ENCODE results near the gene PPIE. TPM values are rescaled to one million over a fixed set of nuclear protein-coding genes. Genes with fewer than 3 reads are reported as not detected.
A peak's percentile ranks its signal among the peaks of the same experiment; 100 is the strongest.
"Not testable (repeated sequence)": the region's sequence is repeated elsewhere in the genome, so short reads cannot be mapped to it uniquely, and the experiment has no call there.

The PPIE gene
- total RNA-seq, 4 donors from 2014 or later: 9.8 to 43.3 (median 23.5) TPM

GRCh38 chr1:39770100-39771021, 31.7 kb downstream of the PPIE start:
- H3K9me3 ChIP-seq; H3K4me1 ChIP-seq; H3K4me3 ChIP-seq; H3K27ac ChIP-seq; in situ Hi-C loops (cut with MboI; ENCODE audit: low pct_ligation_motif_present in 1 of 4, low pct_unique_long_range_greater_than_20kb in 1 of 4, low sequenced_read_pairs in 3 of 4); DNase-seq; H3K36me3 ChIP-seq; intact Hi-C loops (cut with DNase I; ENCODE audit: low total_unique reads); H3K27me3 ChIP-seq: not testable (repeated sequence)
- WGBS, 2 donors (ENCODE audit: low coverage in 1 of 2): 24% methylated on average over 25 of the region's 71 CpGs; no CpG with 5 or more reads in 1 of the 2 donors

GRCh38 chr1:39771022-39771532, 32.4 kb downstream of the PPIE start, which contains the start of gene OXCT2:
Gene OXCT2, minus strand, starts transcription at chr1:39771348. Its CDS starts 93 bp downstream, at chr1:39771255.
- peak within 1 kb of the TSS in 1 of 4 donors; percentile 23 for H3K4me3 ChIP-seq
- H3K27me3 ChIP-seq; in situ Hi-C loops (cut with MboI; ENCODE audit: low pct_ligation_motif_present in 1 of 4, low pct_unique_long_range_greater_than_20kb in 1 of 4, low sequenced_read_pairs in 3 of 4); H3K4me1 ChIP-seq; H3K36me3 ChIP-seq; intact Hi-C loops (cut with DNase I; ENCODE audit: low total_unique reads); H3K9me3 ChIP-seq; DNase-seq; H3K27ac ChIP-seq: not testable (repeated sequence)
- WGBS, 2 donors (ENCODE audit: low coverage in 1 of 2): 18% methylated on average over 21 of the region's 57 CpGs; no CpG with 5 or more reads in 1 of the 2 donors

GRCh38 chr1:39773369-39773979, 34.8 kb downstream of the PPIE start:
- in situ Hi-C loops (cut with MboI; ENCODE audit: low pct_ligation_motif_present in 1 of 4, low pct_unique_long_range_greater_than_20kb in 1 of 4, low sequenced_read_pairs in 3 of 4); H3K27me3 ChIP-seq; intact Hi-C loops (cut with DNase I; ENCODE audit: low total_unique reads); H3K27ac ChIP-seq; H3K9me3 ChIP-seq; H3K36me3 ChIP-seq; H3K4me1 ChIP-seq; DNase-seq; H3K4me3 ChIP-seq: not testable (repeated sequence)
- WGBS, 2 donors (ENCODE audit: low coverage in 1 of 2): no CpG with 5 or more reads among the region's 23 CpGs

GRCh38 chr1:39775141-39775540, 36.5 kb downstream of the PPIE start:
- H3K36me3 ChIP-seq; H3K9me3 ChIP-seq; intact Hi-C loops (cut with DNase I; ENCODE audit: low total_unique reads); H3K4me1 ChIP-seq; H3K27me3 ChIP-seq; in situ Hi-C loops (cut with MboI; ENCODE audit: low pct_ligation_motif_present in 1 of 4, low pct_unique_long_range_greater_than_20kb in 1 of 4, low sequenced_read_pairs in 3 of 4); DNase-seq; H3K4me3 ChIP-seq: not testable (repeated sequence)
- H3K27ac ChIP-seq: peak overlapping the region in 1 of 4 donors; percentile 53
- 88% methylated on average over 9 of the region's 11 CpGs; no CpG with 5 or more reads in 1 of the 2 donors for WGBS, 2 donors (ENCODE audit: low coverage in 1 of 2)

GRCh38 chr1:39775676-39776399, 37.2 kb downstream of the PPIE start:
- H3K27me3 ChIP-seq; H3K9me3 ChIP-seq; DNase-seq; H3K4me1 ChIP-seq; in situ Hi-C loops (cut with MboI; ENCODE audit: low pct_ligation_motif_present in 1 of 4, low pct_unique_long_range_greater_than_20kb in 1 of 4, low sequenced_read_pairs in 3 of 4); H3K4me3 ChIP-seq; intact Hi-C loops (cut with DNase I; ENCODE audit: low total_unique reads); H3K36me3 ChIP-seq: not testable (repeated sequence)
- H3K27ac ChIP-seq: peak overlapping the region in 2 of 4 donors; percentile 48 to 53
- WGBS, 2 donors (ENCODE audit: low coverage in 1 of 2): 30 to 65% methylated on average over 2 to 9 of the region's 20 CpGs

- no peak overlapping the region for H3K4me3 ChIP-seq
- intact Hi-C loops (cut with DNase I; ENCODE audit: low total_unique reads) (no loop called here), in situ Hi-C loops (cut with MboI; ENCODE audit: low pct_ligation_motif_present in 1 of 4, low pct_unique_long_range_greater_than_20kb in 1 of 4, low sequenced_read_pairs in 3 of 4) (no loop called here)
- peak; percentile 57 for DNase-seq
- H3K27ac ChIP-seq: peak overlapping the region in 1 of 4 donors; percentile 53
- no peaks in the 10 kb centered on the region for H3K9me3 ChIP-seq
- H3K4me1 ChIP-seq: no peaks in the 10 kb centered on the region
- 66 to 90% methylated on average over 4 to 12 of the region's 12 CpGs for WGBS, 2 donors (ENCODE audit: low coverage in 1 of 2)
- TF ChIP-seq CTCF (IDR thresholded peaks at IDR 0.05): no peak
- no peak for TF ChIP-seq POLR2A (IDR thresholded peaks at IDR 0.05)
- no peak for TF ChIP-seq POLR2AphosphoS5 (IDR thresholded peaks at IDR 0.05)
- no peak for TF ChIP-seq EP300 (IDR thresholded peaks at IDR 0.05; ENCODE audit: low read depth)
- peaks cover 1% of the 10 kb centered on the region for H3K27me3 ChIP-seq
- no peaks in the 10 kb centered on the region for H3K36me3 ChIP-seq
Observed at GRCh38 chr1:39776400-39776713, 37.7 kb downstream of the PPIE start.

Measured in transverse colon (tissue), 4 donors.